HG03139 (cell line): ENCODE measurements around the gene TKT.

Experiments
- ATAC-seq: cut with Tn5 transposase; IDR thresholded peaks from one replicate; pipeline ENCODE4 v1.9.1; 2021; ENCODE audit not compliant: unreplicated experiment

TKT gene

DNA sequence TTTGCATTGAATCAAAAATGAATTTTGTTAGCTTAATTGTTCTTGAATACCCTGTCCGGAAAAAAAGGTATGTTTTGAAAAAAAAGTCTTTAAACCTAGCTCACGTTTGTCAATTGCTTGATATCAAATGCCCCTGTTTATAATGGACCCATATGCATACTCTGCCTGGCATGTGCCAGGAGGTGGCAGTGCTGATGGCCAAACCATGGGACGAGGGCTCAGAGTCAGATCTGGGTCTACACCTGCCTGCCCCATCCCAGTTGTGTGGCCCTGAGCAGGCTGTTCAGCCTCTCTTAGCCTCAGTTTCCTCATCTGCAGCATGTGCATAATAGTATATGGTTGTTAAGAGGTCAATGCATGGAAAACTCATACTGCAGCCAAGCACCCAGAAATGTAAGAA, 56.0 kb downstream of the TKT start:
- no peak for ATAC-seq

GRCh38 chr3:53198996-53199395, 56.8 kb downstream of the TKT start:
- no peak for ATAC-seq

GRCh38 chr3:53198256-53198977, 57.4 kb downstream of the TKT start:
- no peak for ATAC-seq

GRCh38 chr3:53196575-53197407, 59.0 kb downstream of the TKT start:
- ATAC-seq, result no peak

DNA sequence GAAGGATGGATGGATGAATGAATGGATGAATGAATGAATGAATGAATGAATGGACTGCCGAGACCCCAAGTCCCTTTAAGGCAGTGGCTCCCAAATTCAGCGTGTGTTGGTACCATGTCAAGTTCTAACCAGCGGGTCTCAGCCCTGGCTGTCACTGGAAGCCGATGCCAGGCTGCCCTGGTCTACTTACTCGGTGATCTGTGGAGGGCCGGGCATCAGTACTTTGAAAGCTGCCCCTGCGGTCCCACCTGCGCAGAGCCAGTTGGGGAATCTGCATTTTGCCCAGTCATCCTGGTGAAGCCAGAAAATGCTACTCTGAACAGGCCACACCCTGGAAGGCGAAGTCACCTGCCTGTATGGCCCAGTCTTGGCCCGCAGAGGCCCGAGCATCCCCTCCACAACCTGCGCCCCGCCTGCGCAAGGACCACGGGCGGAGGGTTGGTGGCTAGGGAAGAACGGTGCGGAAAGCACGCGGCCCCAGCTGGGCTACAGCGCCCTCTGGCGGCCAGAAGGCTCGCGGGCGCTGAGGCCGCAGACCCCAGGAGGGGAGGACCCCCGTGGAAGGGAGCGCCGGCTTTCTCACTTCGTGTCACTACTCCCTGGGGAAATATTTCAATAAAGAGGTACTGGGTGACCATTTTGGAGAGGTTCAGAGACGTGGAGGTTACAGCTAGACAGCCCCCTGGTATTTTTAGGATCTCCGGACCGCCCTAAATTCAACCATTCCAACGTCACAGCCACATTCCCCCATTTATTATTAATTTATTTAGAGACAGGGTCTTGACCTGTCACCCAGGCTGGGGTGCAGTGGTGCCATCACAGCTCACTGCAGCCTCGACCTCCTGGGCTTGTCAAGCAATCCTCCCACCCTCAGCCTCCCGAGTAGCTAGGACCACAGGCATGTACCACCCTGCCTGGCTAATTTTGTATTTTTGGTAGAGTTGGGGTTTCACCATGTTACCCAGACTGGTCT, 59.9 kb downstream of the TKT start:
- no peak for ATAC-seq

GRCh38 chr3:53195066-53195450, 60.8 kb downstream of the TKT start:
- no peak for ATAC-seq

- ATAC-seq, result no peak
These were observed 61.4 kb downstream of the TKT start for GRCh38 chr3:53194210-53195065.

GRCh38 chr3:53193466-53194209, 62.2 kb downstream of the TKT start:
- ATAC-seq, result no peak

DNA sequence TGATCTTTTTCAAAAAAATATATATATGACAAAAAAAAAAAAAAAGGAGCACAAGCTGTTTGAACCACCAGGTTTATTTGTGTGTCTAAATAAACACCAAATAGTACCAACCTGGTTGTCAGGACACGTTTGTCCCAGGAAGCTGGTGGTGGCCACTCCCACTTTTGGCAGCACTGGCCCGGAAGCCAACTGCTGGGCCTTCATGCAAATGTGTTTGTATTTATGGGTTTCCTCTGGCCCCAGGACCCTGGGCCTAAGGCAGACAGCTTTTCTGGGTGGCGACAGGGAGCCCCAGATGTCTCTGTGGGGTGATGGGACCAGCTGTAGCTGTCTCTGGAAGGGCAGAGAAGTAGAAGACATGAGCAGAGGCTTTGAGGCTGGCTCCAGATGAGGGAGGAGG, 63.2 kb downstream of the TKT start:
- no peak for ATAC-seq

DNA sequence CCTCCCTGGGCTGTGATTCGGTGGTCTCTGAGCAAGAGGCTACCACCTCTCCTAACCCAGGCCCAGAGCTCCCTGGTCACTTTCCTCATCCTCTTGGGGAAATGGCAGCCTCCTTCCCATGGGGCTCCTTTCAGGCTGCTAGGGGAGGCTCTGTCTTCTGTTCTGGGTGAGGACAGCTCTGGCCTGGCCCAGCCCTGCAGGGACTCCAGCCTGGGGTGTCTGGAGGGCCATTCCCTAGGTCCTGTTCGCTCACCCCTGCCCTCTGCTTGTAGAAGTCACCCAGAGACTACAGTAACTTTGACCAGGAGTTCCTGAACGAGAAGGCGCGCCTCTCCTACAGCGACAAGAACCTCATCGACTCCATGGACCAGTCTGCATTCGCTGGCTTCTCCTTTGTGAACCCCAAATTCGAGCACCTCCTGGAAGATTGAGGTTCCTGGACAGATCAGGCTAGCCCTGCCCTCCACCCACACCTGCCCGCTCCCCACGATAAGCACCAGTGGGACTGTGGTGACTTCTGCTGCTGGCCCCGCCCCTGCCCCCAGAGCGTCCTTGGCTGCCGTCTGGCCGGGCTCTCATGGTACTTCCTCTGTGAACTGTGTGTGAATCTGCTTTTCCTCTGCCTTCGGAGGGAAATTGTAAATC, 63.9 kb downstream of the TKT start:
- ATAC-seq, result no peak

DNA sequence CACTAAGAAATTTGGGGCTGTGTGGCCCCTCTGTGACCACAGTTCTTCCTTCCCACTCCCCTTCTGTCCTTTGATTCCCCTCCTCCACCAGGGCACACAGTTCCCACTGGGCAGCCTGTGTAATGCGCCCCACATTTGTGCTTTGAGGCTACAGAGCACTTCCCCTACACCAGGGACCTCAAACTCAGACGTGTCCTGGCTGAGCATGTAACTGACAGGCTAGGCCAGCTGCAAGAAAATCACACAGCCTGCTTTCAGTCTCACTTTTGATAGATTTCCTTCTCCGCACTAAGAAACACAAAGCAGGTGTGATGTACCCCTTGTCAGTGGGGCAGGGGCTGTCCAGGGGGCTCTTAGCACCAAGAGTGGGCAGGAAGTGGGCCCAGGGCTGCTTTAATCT, 65.2 kb downstream of the TKT start:
- ATAC-seq, result no peak

DNA sequence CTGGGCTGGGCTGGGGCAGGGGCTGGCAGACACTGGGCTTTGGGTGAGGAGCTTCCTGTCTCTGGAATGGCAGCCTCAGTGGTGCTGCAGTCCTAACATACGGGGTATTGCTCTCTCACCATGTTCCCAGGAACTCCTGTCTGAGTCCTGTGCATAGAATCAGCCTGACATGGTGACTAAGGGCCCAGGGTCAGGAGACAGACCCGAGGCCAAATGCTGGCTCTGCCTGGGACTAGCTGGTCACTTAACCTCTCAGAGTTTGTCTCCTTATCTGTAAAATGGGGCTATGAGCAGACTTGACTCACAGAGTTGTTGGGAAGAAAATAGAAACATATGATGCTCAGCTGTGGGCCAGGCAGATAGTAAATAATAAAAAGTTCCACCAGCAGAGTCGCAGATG, 66.5 kb downstream of the TKT start:
- no peak for ATAC-seq

- no peak for ATAC-seq
These were observed 67.1 kb downstream of the TKT start for GRCh38 chr3:53188720-53189119.

DNA sequence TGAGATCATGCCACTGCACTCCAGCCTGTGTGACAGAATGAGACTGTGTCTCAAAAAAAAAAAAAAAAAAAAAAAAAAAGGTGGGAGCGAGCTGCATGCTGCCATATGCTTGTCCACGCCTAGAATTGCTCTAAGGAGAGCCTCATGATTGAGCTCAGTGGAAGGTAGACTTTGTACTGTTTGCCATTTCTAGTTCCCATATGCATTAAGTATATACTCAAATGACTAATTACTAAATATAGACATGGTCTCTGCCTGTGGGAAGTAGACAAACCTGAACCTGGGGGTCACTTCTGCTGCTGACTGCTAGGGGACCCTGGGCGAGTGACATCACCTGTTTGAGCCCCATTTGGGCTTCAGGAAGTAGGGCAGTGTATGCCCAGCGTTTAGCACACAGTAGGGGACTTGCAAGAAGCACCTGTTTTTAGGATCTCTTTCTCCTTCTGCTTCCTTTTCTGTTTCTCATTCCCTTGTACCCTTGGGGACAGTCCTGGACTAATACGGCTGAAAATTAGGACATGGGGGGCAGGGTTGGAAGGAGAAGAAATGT, 67.6 kb downstream of the TKT start:
- ATAC-seq, result no peak

- ATAC-seq, result no peak
These were observed 68.4 kb downstream of the TKT start for GRCh38 chr3:53187430-53187829.

- no peak for ATAC-seq
These were observed 69.1 kb downstream of the TKT start for GRCh38 chr3:53186726-53187125.

DNA sequence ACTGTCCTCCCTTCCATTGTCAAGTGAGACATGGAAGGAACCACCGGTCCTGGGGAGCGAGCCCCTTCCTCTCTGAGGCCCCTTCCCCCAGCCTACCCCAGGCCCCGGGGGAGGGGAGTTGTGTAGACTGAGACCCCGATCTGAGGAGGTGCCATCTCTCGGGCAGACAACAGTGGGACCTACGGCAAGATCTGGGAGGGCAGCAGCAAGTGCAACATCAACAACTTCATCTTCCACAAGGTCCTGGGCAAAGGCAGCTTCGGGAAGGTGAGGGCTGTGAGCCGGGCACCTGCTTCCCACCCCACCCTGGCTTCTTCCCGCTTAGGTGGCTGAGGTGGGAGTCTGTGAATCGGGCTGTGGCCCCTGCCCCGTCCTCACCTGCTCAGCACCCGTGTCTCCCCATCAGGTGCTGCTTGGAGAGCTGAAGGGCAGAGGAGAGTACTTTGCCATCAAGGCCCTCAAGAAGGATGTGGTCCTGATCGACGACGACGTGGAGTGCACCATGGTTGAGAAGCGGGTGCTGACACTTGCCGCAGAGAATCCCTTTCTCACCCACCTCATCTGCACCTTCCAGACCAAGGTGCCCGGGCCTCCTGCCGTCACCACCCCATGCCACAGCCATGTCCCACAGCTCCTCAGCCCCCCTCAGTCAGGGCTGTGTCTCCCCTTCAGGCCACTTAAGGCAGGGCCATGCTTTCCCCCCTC, 69.9 kb downstream of the TKT start:
- ATAC-seq, result no peak

GRCh38 chr3:53184701-53185100, 71.1 kb downstream of the TKT start:
- ATAC-seq, result no peak
